IPS-18a (cell line): ENCODE data around the gene XXYLT1.

Experiments
- H3K27ac ChIP-seq: one replicate; pipeline ENCODE4 v1.5.1; 2013; ENCODE audit warnings: low read length
- H3K27me3 ChIP-seq: one replicate; pipeline ENCODE4 v1.6.1; 2013; ENCODE audit warnings: mild to moderate bottlenecking, low read length; ENCODE audit not compliant: control insufficient read depth, insufficient read depth
- H3K36me3 ChIP-seq: one replicate; pipeline ENCODE4 v1.6.1; 2013; ENCODE audit warnings: low read depth, low read length; ENCODE audit not compliant: control insufficient read depth
- H3K4me1 ChIP-seq: one replicate; pipeline ENCODE4 v1.6.1; 2013; ENCODE audit warnings: low read depth, low read length; ENCODE audit not compliant: control insufficient read depth
- H3K4me3 ChIP-seq: one replicate; pipeline ENCODE4 v1.5.1; 2013; ENCODE audit warnings: low read length
- H3K9ac ChIP-seq: one replicate; pipeline ENCODE4 v1.6.1; 2013; ENCODE audit warnings: mild to moderate bottlenecking, low read length, moderate library complexity
- H3K9me3 ChIP-seq: one replicate; pipeline ENCODE4 v1.6.1; 2013; ENCODE audit warnings: low read depth, low read length; ENCODE audit not compliant: control insufficient read depth

Gene XXYLT1

DNA sequence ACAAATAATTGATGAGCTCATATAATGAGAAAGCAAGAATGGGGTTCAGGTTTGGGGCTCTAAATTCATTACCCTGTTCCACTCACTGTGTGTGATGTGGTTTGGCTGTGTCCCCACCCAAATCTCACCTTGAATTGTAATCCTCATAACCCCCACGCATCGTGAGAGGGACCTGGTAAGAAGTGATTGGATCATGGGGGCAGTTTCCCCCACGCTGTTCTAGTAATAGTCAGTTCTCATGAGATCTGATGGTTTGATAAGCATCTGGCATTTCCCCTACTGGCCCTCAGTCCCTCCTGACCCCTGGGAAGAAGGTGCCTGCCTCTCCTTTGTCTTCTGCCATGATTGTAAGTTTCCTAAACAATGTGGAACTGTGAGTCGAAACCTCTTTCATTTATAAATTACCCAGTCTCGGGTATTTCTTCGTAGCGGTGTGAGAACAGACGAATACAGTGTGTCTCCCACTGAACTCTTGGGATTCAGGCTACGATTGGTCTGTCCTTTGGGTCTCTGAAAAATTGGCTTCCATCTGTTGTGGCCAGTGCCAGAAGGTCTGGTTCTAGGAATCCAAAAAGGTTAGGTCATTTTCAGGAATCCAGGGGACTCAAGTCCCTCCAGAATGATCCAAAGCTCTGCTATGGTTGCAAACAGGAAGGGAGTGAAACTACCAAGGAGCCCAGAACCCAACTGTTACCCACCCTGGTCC lies 87.7 kb downstream of the XXYLT1 start:
- Histone ChIP-seq H3K36me3 (no peaks in the 10 kb centered on the region), H3K27me3 (no peaks in the 10 kb centered on the region), H3K4me1 (peaks cover 36% of the 10 kb centered on the region), H3K9ac (no peak overlapping the region), H3K4me3 (no peak overlapping the region), H3K9me3 (no peaks in the 10 kb centered on the region), H3K27ac (no peak overlapping the region)

DNA sequence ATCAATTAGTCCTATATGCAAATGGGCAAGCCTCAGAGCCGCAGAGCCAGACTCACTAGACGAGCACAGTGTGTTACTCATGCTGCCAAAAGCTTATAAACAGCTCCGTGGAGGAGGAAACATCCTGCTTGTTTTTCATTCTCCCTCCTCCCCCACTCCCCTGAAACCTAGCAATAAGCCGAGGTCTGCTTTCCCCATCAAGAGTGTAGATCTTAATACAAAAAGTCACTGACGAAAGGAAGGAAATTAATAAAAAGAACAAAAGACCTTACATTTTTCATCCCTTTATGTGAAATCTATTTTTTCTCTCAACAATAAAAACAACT lies 88.5 kb downstream of the XXYLT1 start:
- Histone ChIP-seq H3K27ac (no peak overlapping the region), H3K36me3 (no peaks in the 10 kb centered on the region)

DNA sequence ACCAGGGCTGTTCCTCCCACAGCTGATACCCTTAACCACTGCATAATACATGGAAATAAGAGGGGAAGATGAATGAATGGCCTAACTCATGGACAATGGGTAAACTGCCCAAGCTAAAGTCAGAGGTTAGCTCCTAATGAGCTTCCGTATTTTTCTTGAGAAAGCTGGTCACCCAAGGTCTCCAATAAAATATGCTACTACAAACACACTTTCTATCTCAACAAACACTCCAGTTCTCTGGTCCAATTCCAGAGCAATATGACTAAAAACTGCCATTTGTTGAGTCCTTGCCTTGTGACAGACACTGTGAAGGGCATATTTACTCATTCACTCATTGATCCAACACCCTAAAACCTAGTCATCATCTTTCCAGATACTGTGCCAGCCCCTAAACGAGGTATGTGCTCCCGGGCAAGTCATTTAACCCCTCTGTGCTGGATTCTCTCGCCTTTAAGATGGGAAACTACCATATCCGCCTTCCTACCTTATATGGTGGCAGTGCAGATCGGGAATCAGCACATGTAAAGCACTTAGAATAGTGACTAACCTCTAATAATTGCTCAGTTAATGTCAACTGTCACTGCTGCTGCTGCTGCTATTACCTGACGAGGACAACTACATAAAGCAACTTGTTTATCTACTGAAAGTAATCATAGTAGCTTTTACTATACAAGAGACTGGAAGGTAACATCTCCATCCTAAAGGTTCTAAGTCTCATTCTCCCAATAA lies 89.1 kb downstream of the XXYLT1 start:
- no peaks in the 10 kb centered on the region for H3K9me3 ChIP-seq
- peaks cover 27% of the 10 kb centered on the region for H3K4me1 ChIP-seq
- no peak overlapping the region for H3K9ac ChIP-seq
- no peak overlapping the region for H3K27ac ChIP-seq
- no peak overlapping the region for H3K4me3 ChIP-seq
- no peaks in the 10 kb centered on the region for H3K27me3 ChIP-seq
- H3K36me3 ChIP-seq, result no peaks in the 10 kb centered on the region

More for the DNA sequence above, 88.5 kb downstream of the XXYLT1 start:
- Histone ChIP-seq H3K4me1 (peaks cover 28% of the 10 kb centered on the region), H3K9me3 (no peaks in the 10 kb centered on the region), H3K27me3 (no peaks in the 10 kb centered on the region), H3K9ac (no peak overlapping the region), H3K4me3 (no peak overlapping the region)

DNA sequence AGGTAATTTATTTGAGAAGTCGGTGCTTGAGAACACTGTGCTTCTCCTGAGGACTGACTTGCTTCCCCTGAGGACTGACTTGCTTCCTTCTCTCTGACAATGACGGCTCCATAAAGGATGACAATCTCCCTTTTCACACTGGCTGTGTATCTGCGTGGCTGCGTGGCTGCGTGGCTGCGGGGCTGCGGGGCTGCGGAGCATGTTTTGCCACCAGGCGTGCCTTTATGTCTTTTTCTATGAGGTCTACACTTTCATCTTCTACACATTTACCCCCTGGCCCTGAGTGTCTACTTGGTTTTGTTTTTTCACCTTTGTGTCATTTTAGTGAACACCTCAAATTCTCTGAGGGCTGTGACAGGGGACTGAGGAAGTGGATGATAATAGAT lies 89.9 kb downstream of the XXYLT1 start:
- H3K36me3 ChIP-seq, result no peaks in the 10 kb centered on the region
- H3K27me3 ChIP-seq, result no peaks in the 10 kb centered on the region
- H3K4me1 ChIP-seq, result peaks cover 27% of the 10 kb centered on the region
- H3K4me3 ChIP-seq, result no peak overlapping the region
- H3K27ac ChIP-seq, result no peak overlapping the region
- H3K9me3 ChIP-seq, result no peaks in the 10 kb centered on the region
- H3K9ac ChIP-seq, result no peak overlapping the region

DNA sequence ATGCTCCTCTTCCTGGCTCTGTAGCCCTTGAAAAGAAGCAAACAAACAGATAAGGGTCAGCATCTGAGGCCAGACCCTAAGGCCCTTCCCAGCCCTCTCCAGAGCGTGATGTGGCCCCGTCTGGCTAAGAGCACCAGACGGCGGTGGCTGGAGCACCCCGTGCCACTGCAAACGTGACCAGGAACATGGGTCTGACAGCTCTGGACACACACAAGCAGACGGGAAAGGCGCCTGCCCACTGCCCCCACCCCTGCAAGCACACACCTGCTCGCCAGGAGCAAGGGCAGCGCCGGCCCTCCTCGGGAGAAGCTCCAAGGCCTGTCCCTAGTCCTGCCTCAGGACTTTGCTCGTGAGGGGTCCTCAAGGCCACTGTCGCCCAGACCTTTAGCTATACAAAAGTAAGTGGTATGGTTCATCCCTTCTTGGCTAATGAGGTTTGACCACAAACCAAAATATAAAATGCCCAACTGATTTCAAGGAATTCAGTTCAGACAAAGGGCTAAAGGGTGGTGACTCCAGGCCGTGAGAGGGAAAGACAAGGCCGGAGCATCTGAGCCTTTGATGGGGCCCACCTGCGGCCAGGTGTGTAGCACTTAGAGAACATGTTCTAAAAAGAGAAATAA lies 90.4 kb downstream of the XXYLT1 start:
- H3K4me1 ChIP-seq, result peaks cover 27% of the 10 kb centered on the region
- H3K4me3 ChIP-seq, result no peak overlapping the region
- H3K9me3 ChIP-seq, result no peaks in the 10 kb centered on the region
- H3K27me3 ChIP-seq, result no peaks in the 10 kb centered on the region
- no peak overlapping the region for H3K27ac ChIP-seq
- no peak overlapping the region for H3K9ac ChIP-seq
- no peaks in the 10 kb centered on the region for H3K36me3 ChIP-seq

DNA sequence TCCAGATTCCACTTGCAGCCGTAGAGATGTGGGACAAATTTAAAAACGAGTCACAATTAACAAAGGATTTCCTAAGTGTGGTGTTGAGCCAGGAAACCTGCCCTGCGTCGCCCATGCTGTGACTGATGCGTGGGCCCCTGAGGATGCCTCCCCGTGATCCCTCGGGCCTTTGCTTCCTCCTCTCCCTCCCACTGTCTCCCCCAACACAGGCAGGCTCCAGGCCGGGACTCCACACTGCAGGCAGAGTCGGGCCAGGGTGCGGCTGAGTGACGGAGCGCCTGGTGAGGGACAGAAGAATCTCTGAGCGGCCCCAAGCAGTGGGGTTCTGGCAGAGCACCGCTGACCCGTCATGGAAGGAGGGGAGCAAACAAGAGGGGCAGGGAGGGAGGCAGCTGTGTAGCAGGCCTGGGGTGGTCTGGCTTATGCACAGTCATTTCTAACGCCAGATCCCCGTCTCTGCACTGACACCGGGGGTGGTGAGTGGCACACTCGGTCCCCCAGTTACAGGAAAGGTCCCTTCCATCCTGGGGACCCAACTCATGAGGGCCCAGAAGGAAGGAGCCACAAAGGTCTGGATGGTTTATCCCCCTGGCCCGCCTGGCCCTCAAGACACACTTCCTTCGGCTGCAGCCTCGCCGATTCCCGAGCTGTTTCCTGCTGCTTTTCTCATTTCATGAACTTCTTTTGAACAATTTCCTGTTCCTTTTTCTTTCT lies 91.0 kb downstream of the XXYLT1 start:
- no peaks in the 10 kb centered on the region for H3K36me3 ChIP-seq
- peaks cover 27% of the 10 kb centered on the region for H3K4me1 ChIP-seq
- H3K27me3 ChIP-seq, result no peaks in the 10 kb centered on the region
- no peak overlapping the region for H3K4me3 ChIP-seq
- H3K9me3 ChIP-seq, result no peaks in the 10 kb centered on the region
- H3K9ac ChIP-seq, result no peak overlapping the region
- no peak overlapping the region for H3K27ac ChIP-seq

DNA sequence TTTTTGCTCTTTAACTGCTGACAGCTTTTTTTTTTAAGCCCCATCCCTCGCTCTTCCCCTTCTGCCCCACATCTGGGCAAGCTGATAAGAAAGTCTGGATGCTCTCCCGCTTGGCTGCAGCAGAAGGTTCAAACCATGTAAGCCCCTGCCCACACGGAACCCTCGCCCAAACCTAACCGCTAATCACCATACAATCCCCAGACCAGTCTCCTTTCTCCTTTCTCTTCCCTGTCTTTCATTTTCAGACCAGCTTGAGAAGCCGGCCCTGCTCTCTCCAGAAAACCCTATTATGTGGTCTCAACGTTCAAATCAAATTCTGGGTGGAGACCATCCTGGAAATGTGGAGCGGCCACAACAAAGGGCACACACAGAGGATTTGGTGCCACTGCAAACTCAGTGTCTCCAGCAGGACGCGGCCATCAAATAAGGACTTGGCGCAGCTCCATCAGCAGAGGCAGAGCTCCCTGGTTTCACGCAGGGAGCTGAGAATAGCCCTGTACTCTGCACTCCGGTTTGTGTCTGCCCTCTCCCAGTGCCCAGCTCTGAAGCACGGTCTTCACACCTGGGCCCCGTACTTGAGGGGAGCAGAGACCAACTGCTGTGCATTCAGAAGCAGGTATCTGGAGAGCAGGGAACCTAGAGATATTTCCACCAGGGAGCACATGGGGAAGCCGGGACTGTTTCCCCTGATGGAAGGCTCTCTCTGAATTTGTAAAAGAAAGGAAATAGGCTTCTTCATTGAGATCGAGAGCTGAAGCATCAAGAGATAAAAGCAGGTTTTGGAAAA lies 92.6 kb downstream of the XXYLT1 start:
- Histone ChIP-seq H3K9ac (no peak overlapping the region), H3K4me3 (no peak overlapping the region), H3K9me3 (no peaks in the 10 kb centered on the region), H3K27ac (no peak overlapping the region), H3K27me3 (no peaks in the 10 kb centered on the region), H3K36me3 (no peaks in the 10 kb centered on the region), H3K4me1 (peaks cover 26% of the 10 kb centered on the region)

DNA sequence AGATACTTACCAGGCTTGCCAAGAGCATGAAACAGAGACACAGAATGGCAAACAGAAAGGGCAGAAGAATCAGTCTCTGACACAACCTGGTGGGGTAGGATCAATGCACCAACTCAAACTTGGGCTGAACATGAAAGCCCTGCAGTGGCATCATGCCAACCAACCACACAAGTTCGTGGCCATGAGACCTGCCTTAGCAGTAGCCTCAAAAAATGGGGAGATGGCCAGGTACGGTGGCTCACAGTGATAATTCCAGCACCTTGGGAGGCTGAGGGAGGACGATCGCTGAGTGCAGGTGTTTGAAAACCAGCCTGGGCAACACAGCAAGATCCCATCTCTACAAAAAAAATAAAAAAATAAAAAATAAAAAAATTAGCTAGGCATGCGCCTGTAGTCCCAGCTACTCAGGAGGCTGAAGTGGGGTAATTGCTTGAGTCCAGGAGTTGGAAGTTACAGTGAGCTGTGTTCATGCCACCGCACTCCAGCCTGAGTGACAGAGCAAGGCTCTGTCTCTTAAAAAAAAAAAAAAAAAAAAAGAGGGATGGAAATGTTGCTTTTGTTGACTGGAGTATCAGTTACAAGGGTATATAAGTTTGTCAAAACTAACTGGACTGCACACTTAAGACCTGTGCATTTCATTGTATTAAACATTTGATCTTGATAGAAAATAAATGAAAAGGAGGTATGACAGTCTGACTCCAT lies 93.4 kb downstream of the XXYLT1 start:
- H3K4me1 ChIP-seq, result peaks cover 24% of the 10 kb centered on the region
- H3K9ac ChIP-seq, result no peak overlapping the region
- no peak overlapping the region for H3K27ac ChIP-seq
- H3K27me3 ChIP-seq, result no peaks in the 10 kb centered on the region
- no peak overlapping the region for H3K4me3 ChIP-seq
- H3K9me3 ChIP-seq, result no peaks in the 10 kb centered on the region
- H3K36me3 ChIP-seq, result no peaks in the 10 kb centered on the region

DNA sequence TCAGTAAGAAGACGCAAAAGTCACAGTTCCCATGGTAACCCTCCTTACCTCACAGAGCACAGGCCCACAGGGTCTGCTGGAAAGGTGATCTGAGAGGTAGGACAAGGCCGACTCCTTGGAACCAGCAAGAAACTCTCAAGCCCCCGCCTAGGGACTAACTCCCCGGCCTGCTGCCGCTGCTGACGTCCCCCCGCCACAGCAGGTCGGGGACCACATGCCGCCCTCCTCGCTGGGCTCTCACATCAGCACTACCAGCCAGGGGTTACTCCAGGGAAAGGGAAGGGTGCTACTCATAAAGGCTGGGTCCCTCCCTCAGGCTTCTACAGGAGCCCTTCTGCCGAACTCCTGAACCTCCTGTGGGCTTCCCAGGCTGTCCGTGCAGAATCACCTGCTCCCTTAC lies 94.2 kb downstream of the XXYLT1 start:
- H3K4me1 ChIP-seq, result peaks cover 21% of the 10 kb centered on the region

DNA sequence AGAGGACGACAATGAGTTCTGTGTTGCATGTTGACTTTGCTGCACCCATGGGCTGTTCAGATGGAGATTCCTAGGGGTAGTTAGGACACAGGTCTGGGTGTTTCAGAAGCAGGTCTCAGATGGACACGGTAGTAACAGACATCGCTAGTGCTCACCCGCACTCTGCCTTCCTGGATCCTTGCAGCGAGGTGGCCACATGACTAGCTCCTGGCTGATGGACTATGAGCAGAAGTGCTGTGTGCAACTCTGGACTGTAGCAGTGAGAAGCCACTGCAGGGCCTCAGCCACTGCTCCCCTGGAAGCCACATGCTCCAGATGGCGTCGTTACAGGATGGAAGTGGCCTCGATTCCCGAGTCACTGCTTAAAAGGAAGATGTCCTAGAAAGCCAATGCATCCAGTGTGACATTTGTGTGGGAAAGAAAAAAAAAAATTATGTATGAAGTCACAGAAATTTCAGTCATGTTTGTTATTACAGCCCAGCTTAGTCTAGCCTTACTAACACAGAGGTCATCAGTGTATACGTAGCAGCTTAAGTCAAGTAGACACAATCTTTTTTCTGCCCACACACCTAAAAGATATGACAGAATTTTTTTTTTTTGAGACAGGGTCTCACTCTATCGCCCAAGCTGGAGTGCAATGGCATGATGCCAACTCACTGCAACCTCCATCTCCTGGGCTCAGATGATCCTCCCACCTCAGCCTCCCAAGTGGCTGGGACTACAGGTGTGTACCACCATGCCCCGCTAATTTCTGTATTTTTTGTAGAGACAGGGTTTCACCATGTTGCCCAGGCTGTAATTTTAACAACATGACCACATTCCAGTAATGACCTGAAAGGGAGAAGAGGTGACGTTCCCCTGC lies 95.3 kb downstream of the XXYLT1 start:
- H3K4me1 ChIP-seq, result peaks cover 21% of the 10 kb centered on the region
- H3K4me3 ChIP-seq, result no peak overlapping the region

More for the DNA sequence above, 94.2 kb downstream of the XXYLT1 start:
- no peak overlapping the region for H3K9ac ChIP-seq
- no peaks in the 10 kb centered on the region for H3K27me3 ChIP-seq
- no peak overlapping the region for H3K27ac ChIP-seq
- no peak overlapping the region for H3K4me3 ChIP-seq
- no peaks in the 10 kb centered on the region for H3K36me3 ChIP-seq
- no peaks in the 10 kb centered on the region for H3K9me3 ChIP-seq

More for the DNA sequence above, 95.3 kb downstream of the XXYLT1 start:
- no peaks in the 10 kb centered on the region for H3K9me3 ChIP-seq
- no peak overlapping the region for H3K9ac ChIP-seq
- H3K36me3 ChIP-seq, result no peaks in the 10 kb centered on the region
- no peak overlapping the region for H3K27ac ChIP-seq
- H3K27me3 ChIP-seq, result no peaks in the 10 kb centered on the region
